K562 (cell line): Measurements from ENCODE around the gene KAZALD1. TPM values are rescaled to one million over a fixed set of nuclear protein-coding genes. Genes with fewer than 3 reads are reported as not detected.

Experiments
- ATAC-seq: fragments of 200-7000 bp; cut with Tn5 transposase; 3 replicates; pipeline ENCODE4 v1.9.1; 2020; ENCODE audit warnings: moderate library complexity
- BruUV-seq: library from RNA; stranded (reverse); fragments of 400-500 nt; replicated peaks from 2 replicates; lab custom pipeline; 2021; lab: Mats Ljungman, UMichigan
- CTCF ChIA-PET: fragments of 300-600 bp; formaldehyde crosslinking; extraction: SDS; loops from one replicate; lab custom pipeline; 2021; ENCODE audit warnings: low intra/inter-chr PET ratio; lab: Yijun Ruan, JAX
- POLR2A ChIA-PET: fragments of 300-600, 350-650 bp; sonication (Branson Sonifier 250); formaldehyde crosslinking; extraction: SDS; loops from one replicate; lab custom pipeline; 2021; ENCODE audit warnings: antibody characterized with exemption, inconsistent platforms; lab: Yijun Ruan, JAX
- DNase-seq, 4 experiments: peaks; one replicate each; pipeline versions ENCODE4 v3.0.0 to v3.0.0-alpha.2; 2011 to 2018; ENCODE audit warnings: low spot score in 3 of 4, mixed read lengths in 3 of 4; ENCODE audit errors: extremely low read depth in 1 of 4
- FAIRE-seq: peaks from 2 replicates; lab custom pipeline; 2011; peaks lifted over from hg19 to GRCh38; lab: Jason Lieb, UNC
- H2AFZ ChIP-seq: 2 replicates; pipeline ENCODE4 v1.6.0; 2011; ENCODE audit warnings: low read depth, low read length, control low read depth, inconsistent platforms
- H3K27ac ChIP-seq: fragments of 200-600 bp; 3 replicates; pipeline ENCODE4 v1.8.0; 2011; ENCODE audit warnings: low read depth, mild to moderate bottlenecking, control low read depth, inconsistent platforms, low read length, moderate library complexity, mixed read lengths; ENCODE audit errors: extremely low read depth
- H3K27me3 ChIP-seq, 2 experiments: fragments of 300-600 bp in 1 of 2; 2 replicates in 1 of 2; 3 replicates in 1 of 2; pipeline versions ENCODE4 v1.6.0 to v1.8.0; 2011; ENCODE audit warnings: inconsistent platforms in 2 of 2, low read length in 2 of 2, mild to moderate bottlenecking in 1 of 2, mixed read lengths in 1 of 2, moderate library complexity in 1 of 2; ENCODE audit not compliant: control insufficient read depth in 2 of 2, insufficient read depth in 2 of 2
- H3K36me3 ChIP-seq: fragments of 300-600 bp; 3 replicates; pipeline ENCODE4 v1.8.0; 2011; ENCODE audit warnings: mild to moderate bottlenecking, low read length, inconsistent platforms; ENCODE audit not compliant: control insufficient read depth, insufficient read depth
- H3K4me1 ChIP-seq, 2 experiments: fragments of 200-600 bp in 1 of 2; replicated peaks in 1 of 2; 2 replicates in 1 of 2; 3 replicates in 1 of 2; pipeline versions ENCODE4 v1.5.1 to v1.8.0; 2011; ENCODE audit warnings: inconsistent platforms in 2 of 2, low read length in 2 of 2, mild to moderate bottlenecking in 1 of 2, mixed read lengths in 1 of 2, moderate library complexity in 1 of 2; ENCODE audit not compliant: control insufficient read depth in 2 of 2, insufficient read depth in 2 of 2
- H3K4me2 ChIP-seq: 2 replicates; pipeline ENCODE4 v1.6.1; 2011; ENCODE audit warnings: low read length, control low read depth, inconsistent platforms, mixed read lengths; ENCODE audit not compliant: insufficient read depth
- H3K4me3 ChIP-seq: fragments of 200-600 bp; sonication (generic), shearing (Covaris generic); 2 replicates; pipeline ENCODE4 v1.5.1; 2016; ENCODE audit warnings: control low read depth, inconsistent platforms
- H3K79me2 ChIP-seq: fragments of 200-600 bp; 3 replicates; pipeline ENCODE4 v1.8.0; 2011; ENCODE audit warnings: low read length, inconsistent platforms; ENCODE audit not compliant: control insufficient read depth, insufficient read depth
- H3K9ac ChIP-seq, 2 experiments: 2 replicates each; pipeline versions ENCODE4 v1.6.0 to v1.6.1; 2011; ENCODE audit warnings: low read depth in 2 of 2, low read length in 2 of 2, control low read depth in 1 of 2, inconsistent platforms in 1 of 2, mild to moderate bottlenecking in 1 of 2, mixed read lengths in 1 of 2; ENCODE audit not compliant: insufficient read depth in 1 of 2
- H3K9me1 ChIP-seq: one replicate; pipeline ENCODE4 v1.6.0; 2011; ENCODE audit warnings: inconsistent platforms, mild to moderate bottlenecking, low read length, moderate library complexity; ENCODE audit not compliant: control insufficient read depth, insufficient read depth
- H3K9me3 ChIP-seq: replicated peaks from 2 replicates; pipeline ENCODE4 v1.5.1; 2011; ENCODE audit warnings: low read depth, low read length, inconsistent platforms; ENCODE audit not compliant: control insufficient read depth, insufficient read depth
- H4K20me1 ChIP-seq: replicated peaks from 2 replicates; pipeline ENCODE4 v1.6.1; 2011; ENCODE audit warnings: low read length, inconsistent platforms, mixed read lengths; ENCODE audit not compliant: control insufficient read depth, insufficient read depth
- AFF1 ChIP-seq, 2 experiments: fragments of 450-650 bp; IDR thresholded peaks; 2 replicates each; pipeline ENCODE4 v1.6.1; 2018; ENCODE audit warnings: mild to moderate bottlenecking in 2 of 2, low read depth in 1 of 2; ENCODE audit not compliant: partially characterized antibody in 2 of 2
- ATF1 ChIP-seq, 2 experiments: fragments of 450-650 bp in 1 of 2; IDR thresholded peaks; 2 replicates each; pipeline ENCODE4 v1.6.1; 2016; ENCODE audit warnings: missing compliant biosample characterization in 1 of 2, missing genetic modification characterization in 1 of 2
- HDAC3 ChIP-seq: fragments of 450-650 bp; IDR thresholded peaks from 2 replicates; pipeline ENCODE4 v1.6.1; 2018; ENCODE audit warnings: borderline replicate concordance, mild to moderate bottlenecking, moderate library complexity; ENCODE audit not compliant: partially characterized antibody
- KLF10 ChIP-seq: fragments of 250-450 bp; sonication (Bioruptor Pico); IDR thresholded peaks from 2 replicates; pipeline ENCODE4 v1.6.1; 2021; ENCODE audit warnings: matching md5 sums
- MCM2 ChIP-seq: fragments of 450-650 bp; IDR thresholded peaks from 2 replicates; pipeline ENCODE4 v1.6.1; 2017; ENCODE audit warnings: low read depth, mild to moderate bottlenecking
- MEIS2 ChIP-seq: fragments of 450-650 bp; IDR thresholded peaks from 2 replicates; pipeline ENCODE4 v1.6.1; 2014; ENCODE audit warnings: mild to moderate bottlenecking; ENCODE audit not compliant: partially characterized antibody
- MIER1 ChIP-seq: fragments of 450-650 bp; IDR thresholded peaks from 2 replicates; pipeline ENCODE4 v1.6.1; 2016; ENCODE audit warnings: antibody characterized with exemption, mild to moderate bottlenecking, low read depth
- RAD51 ChIP-seq: fragments of 450-650 bp; IDR thresholded peaks from 2 replicates; pipeline ENCODE4 v1.7.1; 2016; ENCODE audit warnings: low read depth, mild to moderate bottlenecking, borderline replicate concordance
- SETDB1 ChIP-seq: IDR thresholded peaks from one replicate; pipeline ENCODE4 v1.6.1; 2012; ENCODE audit warnings: low read length, control low read depth, inconsistent platforms
- SMARCA5 ChIP-seq: fragments of 450-650 bp; IDR thresholded peaks from 2 replicates; pipeline ENCODE4 v1.6.1; 2016
- SOX6 ChIP-seq: fragments of 450-650 bp; IDR thresholded peaks from 2 replicates; pipeline ENCODE4 v1.6.1; 2014; ENCODE audit warnings: mild to moderate bottlenecking
- SP2 ChIP-seq: IDR thresholded peaks from 2 replicates; pipeline ENCODE4 v1.6.1; 2011; ENCODE audit warnings: mild to moderate bottlenecking, low read depth, low read length, moderate library complexity; ENCODE audit not compliant: poor library complexity, severe bottlenecking; ENCODE audit errors: extremely low read depth
- STAT5B ChIP-seq: fragments of 250-450 bp; sonication (Bioruptor Pico); IDR thresholded peaks from 2 replicates; pipeline ENCODE4 v1.8.0; 2021; ENCODE audit warnings: mild to moderate bottlenecking, inconsistent platforms
- TAF1 ChIP-seq: IDR thresholded peaks from 2 replicates; pipeline ENCODE4 v1.6.1; 2011; ENCODE audit warnings: mild to moderate bottlenecking, low read length, moderate library complexity; ENCODE audit not compliant: insufficient read depth, control insufficient read depth, severe bottlenecking; ENCODE audit errors: extremely low read depth
- USF2 ChIP-seq: sonication (generic); formaldehyde crosslinking; IDR thresholded peaks from 2 replicates; pipeline ENCODE4 v1.5.0; 2020; ENCODE audit warnings: missing genetic modification reagents
- ZBTB7A ChIP-seq: IDR thresholded peaks from 2 replicates; pipeline ENCODE4 v1.6.1; 2011; ENCODE audit warnings: low read depth, mild to moderate bottlenecking, low read length, moderate library complexity, borderline replicate concordance; ENCODE audit not compliant: control insufficient read depth
- WGBS: fragments of 100-300 bp; shearing (Covaris generic); methylation state at CpG from one replicate; pipeline ENCODE4 v1.1.6; 2016; ENCODE audit warnings: low coverage, mixed read lengths; ENCODE audit not compliant: insufficient coverage; ENCODE audit errors: missing lambda C conversion rate; 5-methylcytosine and 5-hydroxymethylcytosine counted together
- in situ Hi-C: fragments of 300-500 bp; cut with MboI; formaldehyde crosslinking; loops from 4 replicates; pipeline ENCODE4 v1.15.0; 2018; ENCODE audit warnings: inconsistent platforms, mixed read lengths
- intact Hi-C: fragments of 100-400 bp; cut with micrococcal nuclease; formaldehyde crosslinking; loops from 2 replicates; pipeline ENCODE4 v1.14.2; 2022
- polyA plus RNA-seq, 8 experiments: library from polyadenylated mRNA; depleted of rRNA in 4 of 8; stranded (reverse) in 5 of 8; unstranded in 3 of 8; fragments of >200 nt; fragmentation: Nextera tagmentation in 2 of 8; fragmentation: Illumina TruSeq in 1 of 8; extraction: Ambion mirVana in 2 of 8; extraction: Trizol in 1 of 8; gene quantifications; 2 replicates each; pipeline versions ENCODE4 v1.2.1 to v1.2.3, GENCODE V29; 2011 to 2014; ENCODE audit warnings: inconsistent platforms in 1 of 8, missing spikeins in 1 of 8
- total RNA-seq, 7 experiments: library from RNA; depleted of rRNA in 6 of 7; stranded (reverse); fragments of >200 nt in 6 of 7; fragmentation: Illumina TruSeq in 2 of 7; extraction: Trizol in 2 of 7; gene quantifications; 2 replicates each; pipeline versions ENCODE4 v1.2.1 to v1.2.3, GENCODE V29; 2011 to 2021; ENCODE audit warnings: low replicate concordance in 1 of 7

Gene KAZALD1
- total and polyA plus RNA-seq, 9 of the 15 experiments (the other 6 are each of a cell fraction or from before 2014, with no cell fraction given), result 0.15 to 10.0 (median 4.9) TPM

- no peaks in the 10 kb centered on the region for H3K4me1 ChIP-seq
- POLR2A ChIA-PET, result interaction anchor here (0.7 kb wide), 1 partner anchor 683 kb away, joined by 3 read pairs; no protein-coding TSS in a partner anchor
- no peak overlapping the region for H3K27ac ChIP-seq
- no peaks in the 10 kb centered on the region for H3K36me3 ChIP-seq
- intact Hi-C loops (no loop called here), in situ Hi-C loops (no loop called here)
- FAIRE-seq (no peak), DNase-seq (peak; percentile 20 to 39 (median 33)), ATAC-seq (no peak)
- no peak overlapping the region for H3K4me3 ChIP-seq
- H4K20me1 ChIP-seq, result no peaks in the 10 kb centered on the region
- H3K9me3 ChIP-seq, result no peaks in the 10 kb centered on the region
- no peak overlapping the region for H2AFZ ChIP-seq
- CTCF ChIA-PET, result no interaction called here
- H3K9me1 ChIP-seq, result no peaks in the 10 kb centered on the region
- no peak overlapping the region for H3K9ac ChIP-seq
- H3K4me2 ChIP-seq, result no peak overlapping the region
- WGBS, result 2% methylated on average over 4 of the region's 5 CpGs
- no peaks in the 10 kb centered on the region for H3K79me2 ChIP-seq
- no TSS peak for BruUV-seq
- peaks cover 6 to 16% of the 10 kb centered on the region in 2 experiments; a peak in 4 of 5 replicates for H3K27me3 ChIP-seq
- TF ChIP-seq SMARCA5, result no peak
- TF ChIP-seq MCM2, result no peak
- no peak for TF ChIP-seq HDAC3
- no peak for TF ChIP-seq STAT5B (CRISPR knock-in tag)
- TF ChIP-seq TAF1, result no peak
- TF ChIP-seq SOX6, result no peak
- no peak for TF ChIP-seq SETDB1
- peak in 1 of 2 experiments; percentile 73 for TF ChIP-seq AFF1 (IDR thresholded peaks at IDR 0.05; ENCODE audit: low read depth in 1 of 2, partially characterized antibody in 2 of 2)
- TF ChIP-seq MEIS2, result no peak
- TF ChIP-seq RAD51, result no peak
- TF ChIP-seq KLF10 (CRISPR knock-in tag), result no peak
- peak; percentile 92 for TF ChIP-seq MIER1
- TF ChIP-seq ZBTB7A, result no peak
- no peak for TF ChIP-seq USF2
- TF ChIP-seq SP2, result no peak
- TF ChIP-seq ATF1 (CRISPR knock-in tag; IDR thresholded peaks at IDR 0.05), result no peak
- TF ChIP-seq ATF1 (tag; IDR thresholded peaks at IDR 0.05), result no peak
Observed at GRCh38 chr10:101080933-101081931, 19.4 kb downstream of the KAZALD1 start.
